ENCODE data around the gene POU2AF1. TPM values are rescaled to one million over a fixed set of nuclear protein-coding genes. Genes with fewer than 3 reads are reported as not detected.
A peak's percentile ranks its signal among the peaks of the same experiment; 100 is the strongest.

POU2AF1 gene
- total RNA-seq, 1 donor from 2014 or later = 0.11 TPM

DNA sequence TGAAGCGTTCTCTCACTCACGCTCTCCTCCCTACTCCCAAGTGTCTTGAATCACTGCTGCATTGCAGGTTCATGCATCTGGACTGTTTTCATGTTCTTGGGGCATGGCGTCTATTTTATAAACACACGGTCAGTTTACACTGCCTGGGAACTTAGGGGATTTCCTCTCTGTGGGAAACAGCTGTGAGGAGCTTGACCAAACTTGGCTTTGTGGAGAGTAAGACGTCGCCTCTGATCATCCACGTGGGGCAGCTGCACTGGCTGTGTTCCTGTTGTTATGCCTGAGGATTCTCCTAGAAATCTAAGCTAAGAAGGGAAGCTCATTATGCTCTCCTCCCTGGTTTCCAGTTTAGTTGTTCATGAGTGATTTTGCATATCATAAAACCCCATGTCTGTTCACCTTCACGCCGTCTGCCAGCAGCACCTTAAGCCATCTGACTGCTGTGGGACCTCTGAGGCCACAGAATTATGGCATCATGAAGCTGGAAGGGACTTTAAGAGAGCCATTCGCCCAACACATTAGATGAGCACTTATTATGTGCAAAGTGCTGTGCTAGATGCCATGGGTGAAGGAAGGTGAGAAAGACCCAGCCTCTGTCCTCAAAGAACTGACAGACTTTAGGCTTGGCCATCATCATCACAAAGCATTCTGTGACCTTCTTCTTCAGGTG, 38.8 kb upstream of the POU2AF1 start:
- intact Hi-C loops (cut with DNase I) = no loop called here
- Histone ChIP-seq H3K4me3 (no peak overlapping the region), H3K27ac (peak overlapping the region; percentile 36 to 46), H3K27me3 (no peaks in the 10 kb centered on the region), H3K4me1 (peaks cover 10 to 21% of the 10 kb centered on the region in 2 donors), H3K36me3 (no peaks in the 10 kb centered on the region), H3K9me3 (no peaks in the 10 kb centered on the region)
- TF ChIP-seq, protein P1, sequence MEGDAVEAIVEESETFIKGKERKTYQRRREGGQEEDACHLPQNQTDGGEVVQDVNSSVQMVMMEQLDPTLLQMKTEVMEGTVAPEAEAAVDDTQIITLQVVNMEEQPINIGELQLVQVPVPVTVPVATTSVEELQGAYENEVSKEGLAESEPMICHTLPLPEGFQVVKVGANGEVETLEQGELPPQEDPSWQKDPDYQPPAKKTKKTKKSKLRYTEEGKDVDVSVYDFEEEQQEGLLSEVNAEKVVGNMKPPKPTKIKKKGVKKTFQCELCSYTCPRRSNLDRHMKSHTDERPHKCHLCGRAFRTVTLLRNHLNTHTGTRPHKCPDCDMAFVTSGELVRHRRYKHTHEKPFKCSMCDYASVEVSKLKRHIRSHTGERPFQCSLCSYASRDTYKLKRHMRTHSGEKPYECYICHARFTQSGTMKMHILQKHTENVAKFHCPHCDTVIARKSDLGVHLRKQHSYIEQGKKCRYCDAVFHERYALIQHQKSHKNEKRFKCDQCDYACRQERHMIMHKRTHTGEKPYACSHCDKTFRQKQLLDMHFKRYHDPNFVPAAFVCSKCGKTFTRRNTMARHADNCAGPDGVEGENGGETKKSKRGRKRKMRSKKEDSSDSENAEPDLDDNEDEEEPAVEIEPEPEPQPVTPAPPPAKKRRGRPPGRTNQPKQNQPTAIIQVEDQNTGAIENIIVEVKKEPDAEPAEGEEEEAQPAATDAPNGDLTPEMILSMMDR (IDR thresholded peaks at IDR 0.05) = no peak
- no peak for DNase-seq (ENCODE audit: low spot score in 2 of 2)

DNA sequence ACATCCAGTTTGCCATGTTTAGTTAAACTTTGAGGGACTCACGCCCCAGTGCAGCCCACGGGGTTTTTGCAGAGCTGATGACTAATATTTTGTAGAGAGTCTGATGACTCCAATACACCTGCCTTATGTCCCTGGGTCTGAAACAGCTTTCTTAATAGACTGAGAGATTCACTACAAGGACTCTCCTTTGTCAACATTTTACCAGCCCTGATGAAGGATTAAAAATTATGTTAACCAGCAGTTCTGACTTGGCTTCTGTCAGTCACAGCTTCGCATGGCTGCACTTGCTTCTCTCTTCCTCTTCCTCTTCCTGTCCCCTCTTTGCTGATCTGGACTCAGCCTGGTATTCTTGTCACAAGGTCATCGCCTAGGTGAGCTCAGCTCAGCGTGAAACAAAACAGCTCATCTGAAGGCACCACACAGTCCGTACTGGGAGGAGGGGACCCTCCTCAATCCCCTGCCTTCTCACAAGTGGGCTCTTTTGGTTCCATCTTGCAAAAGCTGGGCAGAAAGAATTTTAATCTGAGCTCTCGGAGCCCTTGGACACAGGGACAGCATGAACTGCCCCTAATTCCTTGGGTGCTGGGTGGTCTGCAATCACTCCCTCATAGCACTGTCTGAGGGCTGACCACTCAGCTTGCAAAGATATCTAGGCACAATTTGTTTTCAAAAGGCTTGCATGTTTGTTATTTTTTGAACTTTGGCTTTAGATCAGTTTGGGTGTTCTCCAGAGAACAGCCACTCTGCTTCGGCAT, 38.1 kb upstream of the POU2AF1 start:
- intact Hi-C loops (cut with DNase I) = no loop called here
- no peak for DNase-seq (ENCODE audit: low spot score in 2 of 2)
- Histone ChIP-seq H3K4me3 (no peak overlapping the region), H3K27me3 (no peaks in the 10 kb centered on the region), H3K4me1 (peaks cover 10 to 21% of the 10 kb centered on the region in 2 donors), H3K27ac (peak overlapping the region; percentile 36 to 46), H3K36me3 (no peaks in the 10 kb centered on the region), H3K9me3 (no peaks in the 10 kb centered on the region)
- TF ChIP-seq, protein P1 (IDR thresholded peaks at IDR 0.05) = no peak

DNA sequence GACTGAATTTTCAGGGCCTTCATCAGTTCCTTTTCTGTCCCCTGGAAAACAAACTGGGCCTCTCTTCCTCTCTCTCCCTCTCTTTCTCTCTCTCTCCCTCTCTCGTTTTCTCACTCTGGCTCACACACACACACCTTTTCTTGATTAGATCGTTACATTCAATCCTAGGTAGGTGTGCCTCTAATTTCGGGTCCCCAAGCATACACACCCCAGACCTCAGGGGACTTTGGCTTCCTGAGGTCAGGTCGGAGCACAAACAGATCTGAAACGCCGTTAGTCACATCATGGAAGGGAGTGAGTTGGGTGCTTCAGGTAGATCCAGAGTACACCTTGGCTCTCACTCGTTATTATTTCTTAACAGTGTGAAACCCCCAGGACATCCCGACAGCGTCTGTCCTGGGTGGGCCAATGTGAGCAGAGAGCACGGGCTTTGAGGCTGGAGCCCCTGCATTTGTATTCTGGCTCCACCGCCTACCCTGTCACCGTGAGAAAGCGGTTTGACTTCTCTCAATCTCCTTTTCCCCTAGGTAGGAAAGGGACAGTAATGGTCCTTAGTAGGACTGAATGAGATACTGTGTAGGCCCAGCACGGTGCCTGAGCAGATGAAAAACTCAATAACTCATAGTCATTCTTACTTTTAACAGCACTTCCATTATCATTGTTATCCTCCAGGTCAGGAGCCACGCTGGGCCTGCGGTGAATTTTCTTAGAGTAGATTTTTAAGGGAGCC, 37.3 kb upstream of the POU2AF1 start:
- TF ChIP-seq, protein P1 (IDR thresholded peaks at IDR 0.05) = no peak
- intact Hi-C loops (cut with DNase I) = no loop called here
- H3K27me3 ChIP-seq = no peaks in the 10 kb centered on the region
- H3K36me3 ChIP-seq = no peaks in the 10 kb centered on the region
- DNase-seq (ENCODE audit: low spot score in 2 of 2) = no peak
- no peak overlapping the region for H3K27ac ChIP-seq
- H3K4me1 ChIP-seq = peaks cover 10 to 21% of the 10 kb centered on the region in 2 donors
- H3K9me3 ChIP-seq = no peaks in the 10 kb centered on the region
- H3K4me3 ChIP-seq = no peak overlapping the region

DNA sequence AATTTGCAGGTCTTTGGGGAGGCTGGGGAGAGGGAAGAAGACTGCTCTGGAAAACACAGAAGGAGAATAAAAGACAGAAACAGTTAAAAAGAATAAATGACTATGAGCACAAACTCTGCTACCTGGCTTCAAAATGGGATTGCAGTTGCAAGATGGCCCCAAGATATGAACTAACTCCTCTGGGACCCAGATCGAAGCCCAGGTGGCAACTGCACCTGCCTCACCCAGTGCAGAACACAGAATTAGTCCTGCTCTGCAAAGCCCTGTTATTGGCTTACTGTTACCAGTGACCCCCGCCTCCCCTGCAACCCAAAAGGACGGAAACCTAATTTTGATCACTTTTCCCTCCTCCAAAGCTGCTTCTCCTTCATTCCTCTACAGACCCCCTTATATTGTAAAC, 35.9 kb upstream of the POU2AF1 start:
- no peak overlapping the region for H3K27ac ChIP-seq
- DNase-seq (ENCODE audit: low spot score in 2 of 2) = no peak
- TF ChIP-seq, protein P1 (IDR thresholded peaks at IDR 0.05) = no peak
- H3K4me3 ChIP-seq = no peak overlapping the region
- intact Hi-C loops (cut with DNase I) = no loop called here
- peaks cover 10 to 21% of the 10 kb centered on the region in 2 donors for H3K4me1 ChIP-seq
- no peaks in the 10 kb centered on the region for H3K36me3 ChIP-seq
- no peaks in the 10 kb centered on the region for H3K27me3 ChIP-seq
- H3K9me3 ChIP-seq = no peaks in the 10 kb centered on the region

DNA sequence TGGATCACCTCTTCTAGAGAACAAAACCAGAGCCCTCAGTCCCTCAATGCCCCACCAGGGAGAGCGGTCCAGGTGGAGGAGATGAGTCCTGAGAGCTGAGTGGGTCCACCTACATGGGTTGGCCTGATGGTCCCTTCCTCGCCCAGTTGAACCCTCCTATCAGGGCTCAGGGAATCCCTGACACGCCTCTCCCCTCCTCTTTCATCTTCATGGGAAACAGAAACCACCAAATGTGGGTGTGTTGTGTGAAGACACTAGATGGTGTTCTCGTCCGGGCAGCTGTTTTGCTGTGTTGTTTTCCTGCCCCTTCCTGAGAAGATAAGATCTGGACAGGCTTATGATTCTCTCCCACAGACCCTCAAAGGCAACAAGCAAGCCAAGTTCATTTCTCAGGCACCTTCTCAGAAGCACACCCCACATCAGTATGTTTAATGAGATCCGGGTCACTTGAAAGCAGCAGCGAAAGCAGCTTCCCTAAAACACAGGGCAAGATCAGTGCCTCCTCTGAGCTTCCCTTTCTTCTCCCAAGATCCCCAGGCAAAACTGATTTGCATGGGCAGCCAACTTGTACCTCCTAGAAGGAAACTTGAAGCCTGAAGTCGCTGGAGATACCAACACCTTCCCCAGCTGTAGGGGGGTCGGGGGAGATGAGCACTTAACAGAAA, 35.3 kb upstream of the POU2AF1 start:
- peaks cover 7 to 19% of the 10 kb centered on the region in 2 donors for H3K4me1 ChIP-seq
- TF ChIP-seq, protein P1 (IDR thresholded peaks at IDR 0.05) = no peak
- H3K27me3 ChIP-seq = no peaks in the 10 kb centered on the region
- H3K36me3 ChIP-seq = no peaks in the 10 kb centered on the region
- DNase-seq (ENCODE audit: low spot score in 2 of 2) = no peak
- no peak overlapping the region for H3K4me3 ChIP-seq
- intact Hi-C loops (cut with DNase I) = no loop called here
- no peaks in the 10 kb centered on the region for H3K9me3 ChIP-seq
- H3K27ac ChIP-seq = no peak overlapping the region
